Activated CD8-positive, alpha-beta memory T cell treated with anti-CD3 and anti-CD28 coated beads, Interleukin-2, amount 50 U/mL, for 1 hour (primary cell): Measurements from ENCODE around the gene CACNA1C.

Experiments
- DNase-seq: peaks from one replicate; pipeline ENCODE4 v3.0.0-alpha.2; 2020; ENCODE audit errors: extremely low read depth

The CACNA1C gene

GRCh38 chr12:2390850-2391390 lies 338.1 kb downstream of the CACNA1C start:
- DNase-seq: no peak

GRCh38 chr12:2391740-2392331 lies 339.0 kb downstream of the CACNA1C start:
- DNase-seq: no peak

DNA sequence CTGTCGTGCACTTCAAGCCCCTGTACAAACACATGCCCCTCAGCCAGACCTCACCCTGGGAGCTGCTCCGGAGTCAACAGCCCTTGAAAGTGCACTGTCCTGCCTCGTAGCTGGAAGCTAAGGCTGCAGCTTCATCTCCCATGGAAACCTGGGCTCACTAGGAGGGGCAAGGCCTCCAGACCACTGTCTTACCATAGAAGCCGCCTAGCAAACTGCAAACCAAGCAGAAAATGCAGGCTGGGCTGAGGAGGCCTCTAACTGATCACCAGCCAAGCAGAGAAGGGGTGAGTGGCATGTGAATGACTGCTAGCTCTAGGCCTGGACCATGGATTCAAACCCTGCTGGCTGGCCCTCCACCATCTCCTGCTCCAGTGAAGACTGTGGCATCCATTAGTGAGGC lies 340.2 kb downstream of the CACNA1C start:
- DNase-seq: no peak

DNA sequence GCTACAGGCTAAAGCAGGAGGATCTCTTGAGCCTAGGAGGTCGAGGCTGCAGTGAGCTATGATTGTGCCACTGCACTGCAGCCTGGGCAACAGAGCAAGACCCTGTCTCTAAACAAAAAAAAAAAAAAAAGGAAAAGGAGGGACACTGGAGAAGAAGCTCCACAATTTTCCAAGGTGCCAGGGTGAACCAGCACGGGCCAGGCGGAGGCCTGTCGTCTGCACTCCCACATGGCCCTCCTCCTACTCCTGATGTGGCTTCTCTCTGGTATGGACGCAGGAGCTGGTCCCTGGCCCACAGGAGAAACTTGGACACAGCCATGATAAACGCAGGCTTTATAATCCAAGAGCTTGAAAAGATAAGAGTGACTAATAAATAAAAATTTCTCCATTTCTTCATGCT lies 341.2 kb downstream of the CACNA1C start:
- DNase-seq: no peak

DNA sequence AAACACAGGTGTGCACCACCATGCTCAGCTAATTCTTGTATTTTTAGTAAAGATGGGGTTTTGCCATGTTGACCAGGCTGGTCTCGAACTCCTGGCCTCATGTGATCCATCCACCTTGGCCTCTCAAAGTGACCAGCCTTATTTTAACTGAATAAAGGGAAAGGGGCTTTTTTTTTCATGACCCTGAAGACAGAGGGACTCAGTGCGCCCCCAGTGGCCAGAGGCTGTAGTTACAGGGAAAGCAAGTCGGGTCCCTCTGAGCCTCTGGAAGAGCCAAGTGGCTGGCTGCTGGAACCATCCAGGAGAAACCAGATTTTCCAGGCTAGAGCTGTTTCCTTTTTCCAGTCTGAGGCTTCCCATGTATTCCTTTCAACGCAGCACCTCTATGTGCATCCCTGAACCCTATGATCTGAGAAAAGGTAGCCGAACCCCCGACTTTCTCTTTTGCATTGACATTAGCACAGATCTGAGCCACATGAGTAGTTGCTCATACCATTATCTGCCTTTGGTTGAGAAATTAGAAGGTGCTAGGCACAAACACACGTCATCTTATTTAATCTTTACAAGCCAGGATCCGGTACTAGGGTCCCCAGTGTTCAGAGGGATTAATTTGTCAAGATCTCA lies 342.7 kb downstream of the CACNA1C start:
- no peak for DNase-seq

- DNase-seq: no peak
Observed at GRCh38 chr12:2396448-2396871, 343.7 kb downstream of the CACNA1C start.

DNA sequence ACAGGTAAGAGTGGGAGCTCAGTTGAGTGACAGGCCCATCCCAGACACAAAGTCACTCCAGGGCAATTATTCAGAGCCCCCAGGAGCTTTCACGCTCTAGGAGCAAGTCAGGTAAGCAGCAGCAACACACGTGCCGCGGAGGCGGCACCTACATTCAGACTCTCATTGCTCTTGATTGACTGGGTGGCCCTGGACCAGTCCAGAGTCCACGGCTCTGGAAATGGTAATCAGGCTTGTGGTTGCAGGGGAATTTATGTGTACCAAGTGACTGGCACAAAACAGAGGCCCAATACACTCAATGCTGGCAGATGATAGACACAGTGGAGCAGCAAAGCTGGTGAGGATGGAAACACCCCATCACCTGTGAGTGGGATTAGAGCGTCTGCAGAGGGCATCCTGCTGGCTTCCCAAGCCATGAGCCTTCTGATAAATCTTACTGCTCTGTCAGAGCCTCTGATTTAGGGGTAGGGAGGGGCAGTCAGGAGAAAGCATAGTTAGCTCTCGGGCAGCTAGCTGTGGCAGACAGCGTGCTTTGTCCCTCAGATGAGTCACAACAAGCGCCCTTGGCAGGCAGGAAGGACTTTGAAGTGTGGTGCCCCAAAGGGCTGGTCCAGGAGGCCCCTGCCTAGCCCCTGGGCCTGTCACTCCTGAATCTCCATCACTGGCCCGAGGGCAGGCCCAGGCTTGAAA lies 344.7 kb downstream of the CACNA1C start:
- no peak for DNase-seq

DNA sequence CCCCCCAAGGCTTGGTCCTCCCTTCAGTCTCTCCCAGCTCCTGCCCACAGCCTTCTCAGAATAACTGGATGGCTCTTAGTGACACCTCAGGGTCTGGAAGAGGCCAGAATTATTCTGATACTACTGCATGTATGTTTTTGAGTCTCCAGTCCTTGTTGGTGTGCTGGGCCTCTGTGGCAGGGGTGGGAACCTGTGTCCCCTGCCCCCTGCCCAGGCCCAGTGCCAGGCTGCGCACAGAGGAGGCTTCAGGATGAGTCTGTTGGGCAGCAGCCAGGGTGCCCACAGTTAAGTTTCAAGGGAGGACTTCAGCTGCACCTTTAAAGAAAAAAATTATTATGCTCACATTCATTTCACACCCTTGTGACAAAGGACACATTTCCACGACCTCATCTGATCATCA lies 348.3 kb downstream of the CACNA1C start:
- no peak for DNase-seq

DNA sequence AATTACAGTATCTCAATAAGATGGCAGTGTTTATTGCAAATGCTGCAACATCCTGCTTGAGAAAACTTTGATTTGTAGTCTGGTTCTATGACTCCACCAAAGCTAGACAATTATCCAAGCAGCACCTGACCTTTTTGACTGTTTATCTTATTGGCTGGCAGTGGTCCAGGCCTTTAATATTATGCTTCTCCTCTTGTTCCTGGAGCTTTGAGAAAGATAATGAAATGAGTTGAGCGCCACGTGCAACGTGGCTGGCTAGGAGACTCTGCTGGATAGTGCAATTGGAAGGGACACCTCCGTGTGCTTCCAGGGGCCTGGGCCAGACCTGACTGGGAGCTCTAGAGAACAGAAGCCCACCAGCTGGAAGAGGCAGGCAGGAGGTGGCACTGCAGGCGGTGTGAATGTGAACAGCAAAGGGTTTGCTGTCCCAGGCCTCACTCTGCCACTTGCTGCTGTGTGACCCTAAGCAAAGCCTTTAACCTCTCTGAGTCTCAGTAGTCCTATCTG lies 349.3 kb downstream of the CACNA1C start:
- DNase-seq: no peak

DNA sequence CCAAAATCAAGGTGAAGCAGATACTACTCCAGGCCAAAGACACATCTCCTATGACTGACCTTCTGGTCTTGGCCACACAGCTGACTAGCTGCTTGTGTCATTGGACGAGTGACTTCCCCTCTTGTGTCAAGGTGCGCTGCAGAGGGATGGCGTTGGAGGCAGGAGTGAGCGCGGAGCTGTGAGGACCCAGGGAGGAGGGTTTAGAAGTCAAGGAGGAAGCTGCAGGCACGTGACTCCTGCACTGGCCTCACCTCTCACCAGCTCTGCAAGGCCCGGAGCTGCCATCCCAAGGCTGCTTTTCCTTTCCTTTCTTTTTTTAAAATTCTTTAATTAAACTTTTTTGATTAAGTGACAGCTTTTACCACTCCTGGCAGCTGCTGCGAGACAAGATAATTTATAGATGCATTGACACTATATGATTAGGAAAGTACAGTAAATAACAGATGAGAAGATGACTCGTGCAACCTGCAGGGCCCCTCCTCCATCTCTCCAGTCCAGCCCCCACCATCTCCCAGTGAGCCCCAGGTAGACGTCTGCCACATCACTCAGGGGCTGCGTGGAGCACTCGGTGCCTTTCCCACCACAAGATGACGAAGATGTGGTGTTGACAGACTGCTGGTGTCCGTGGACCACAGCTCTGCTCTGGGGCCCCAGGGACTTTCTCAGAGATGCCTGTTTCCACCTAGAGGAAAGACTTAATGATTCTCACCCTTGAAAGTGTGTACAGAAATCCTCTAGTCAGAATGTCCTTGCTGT lies 350.6 kb downstream of the CACNA1C start:
- DNase-seq: no peak

GRCh38 chr12:2405039-2405438 lies 352.3 kb downstream of the CACNA1C start:
- DNase-seq: no peak

- no peak for DNase-seq
Observed at GRCh38 chr12:2406903-2407302, 354.1 kb downstream of the CACNA1C start.

DNA sequence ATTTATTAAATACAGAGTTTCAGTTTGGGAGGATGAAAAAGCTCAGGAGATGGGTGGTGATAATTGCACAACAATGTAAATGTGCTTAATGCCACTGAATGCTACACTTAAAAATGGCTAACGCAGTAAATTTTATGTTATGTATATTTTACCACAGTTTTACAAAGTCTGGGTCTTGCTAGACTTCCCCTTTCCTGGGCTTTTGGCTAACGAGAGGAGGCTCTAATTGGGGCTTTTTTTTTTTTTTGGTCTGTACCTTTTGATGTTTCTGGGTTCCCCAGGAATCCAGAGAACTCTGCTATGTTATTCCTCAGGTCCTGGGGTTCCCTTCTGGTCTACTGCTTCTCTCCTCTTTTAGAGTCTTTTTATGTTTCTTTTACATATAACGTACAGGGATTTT lies 355.5 kb downstream of the CACNA1C start:
- no peak for DNase-seq

DNA sequence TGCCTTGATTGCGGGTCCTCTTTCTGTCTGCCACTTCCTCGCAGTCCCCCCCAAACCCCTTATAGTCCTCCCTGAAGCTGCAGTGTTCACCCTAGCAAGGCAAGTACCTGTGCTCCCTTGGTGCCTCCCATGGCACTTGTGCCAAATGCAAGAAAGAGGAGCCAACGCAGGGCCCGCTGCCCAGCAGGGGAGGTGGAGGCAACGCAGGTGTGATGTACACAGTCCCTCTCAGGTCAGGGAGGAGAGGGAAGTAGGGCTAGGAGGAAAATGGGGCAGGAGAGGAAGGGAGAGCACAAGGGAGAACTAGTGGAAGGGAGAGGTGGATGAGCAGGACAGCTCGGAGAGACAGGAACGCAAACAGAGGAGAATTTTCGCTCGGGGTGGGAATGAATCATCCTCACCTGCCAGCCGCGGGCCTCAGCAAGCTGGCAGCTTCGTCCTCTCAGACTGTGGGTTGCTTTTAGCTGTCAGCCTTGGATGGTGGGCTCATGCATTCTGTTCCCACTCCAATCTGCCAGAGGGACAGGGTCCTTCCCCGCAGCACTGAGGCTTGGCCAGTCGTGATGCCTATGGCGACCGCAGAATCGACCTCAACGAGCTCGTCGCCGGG lies 357.0 kb downstream of the CACNA1C start:
- DNase-seq: no peak

- DNase-seq: no peak
Observed at GRCh38 chr12:2410496-2410895, 357.7 kb downstream of the CACNA1C start.

GRCh38 chr12:2411011-2411410 lies 358.2 kb downstream of the CACNA1C start:
- no peak for DNase-seq

GRCh38 chr12:2411616-2412304 lies 359.0 kb downstream of the CACNA1C start:
- no peak for DNase-seq

- no peak for DNase-seq
Observed at GRCh38 chr12:2412305-2412643, 359.5 kb downstream of the CACNA1C start.

- DNase-seq: no peak
Observed at GRCh38 chr12:2413301-2413700, 360.5 kb downstream of the CACNA1C start.

GRCh38 chr12:2413999-2414792 lies 361.4 kb downstream of the CACNA1C start:
- DNase-seq: no peak
